Activated CD4-positive, alpha-beta memory T cell treated with anti-CD3 and anti-CD28 coated beads, Interleukin-2, amount 10 ng/mL, durations not matched to agents 7 days and 5 days (primary cell): ENCODE measurements around the gene NEB. TPM values are rescaled to one million over a fixed set of nuclear protein-coding genes. Genes with fewer than 3 reads are reported as not detected.

ENCODE experiments used
- CTCF ChIA-PET: fragments of 350-600 bp; sonication (Branson Sonifier 250); formaldehyde crosslinking; loops from one replicate; lab custom pipeline; 2021; ENCODE audit warnings: antibody characterized with exemption, inconsistent platforms; lab: Charles Lee
- POLR2A ChIA-PET: fragments of 350-600 bp; sonication (Branson Sonifier 250); formaldehyde crosslinking; loops from one replicate; lab custom pipeline; 2021; ENCODE audit warnings: antibody characterized with exemption; lab: Charles Lee
- DNase-seq: peaks from one replicate; pipeline ENCODE4 v3.0.0-alpha.2; 2020
- H3K27ac Mint-ChIP-seq: one replicate; pipeline ENCODE4 v1.8.0; 2021; ENCODE audit warnings: mild to moderate bottlenecking, mixed read lengths
- H3K27me3 Mint-ChIP-seq: one replicate; pipeline ENCODE4 v1.8.0; 2021; ENCODE audit warnings: mixed read lengths
- H3K36me3 Mint-ChIP-seq: one replicate; pipeline ENCODE4 v1.8.0; 2021; ENCODE audit warnings: low read depth, mixed read lengths
- H3K4me1 Mint-ChIP-seq: one replicate; pipeline ENCODE4 v1.8.0; 2021; ENCODE audit warnings: mixed read lengths
- H3K4me3 Mint-ChIP-seq: one replicate; pipeline ENCODE4 v1.8.0; 2021; ENCODE audit warnings: mild to moderate bottlenecking, mixed read lengths
- H3K9me3 Mint-ChIP-seq: one replicate; pipeline ENCODE4 v1.8.0; 2021; ENCODE audit warnings: mixed read lengths
- total RNA-seq, 2 experiments: library from RNA; stranded (reverse); gene quantifications; one replicate each; pipeline ENCODE4 v1.2.3, GENCODE V29; 2021

The NEB gene
- under 1 TPM; 0.38 to 0.45 TPM for total RNA-seq

DNA sequence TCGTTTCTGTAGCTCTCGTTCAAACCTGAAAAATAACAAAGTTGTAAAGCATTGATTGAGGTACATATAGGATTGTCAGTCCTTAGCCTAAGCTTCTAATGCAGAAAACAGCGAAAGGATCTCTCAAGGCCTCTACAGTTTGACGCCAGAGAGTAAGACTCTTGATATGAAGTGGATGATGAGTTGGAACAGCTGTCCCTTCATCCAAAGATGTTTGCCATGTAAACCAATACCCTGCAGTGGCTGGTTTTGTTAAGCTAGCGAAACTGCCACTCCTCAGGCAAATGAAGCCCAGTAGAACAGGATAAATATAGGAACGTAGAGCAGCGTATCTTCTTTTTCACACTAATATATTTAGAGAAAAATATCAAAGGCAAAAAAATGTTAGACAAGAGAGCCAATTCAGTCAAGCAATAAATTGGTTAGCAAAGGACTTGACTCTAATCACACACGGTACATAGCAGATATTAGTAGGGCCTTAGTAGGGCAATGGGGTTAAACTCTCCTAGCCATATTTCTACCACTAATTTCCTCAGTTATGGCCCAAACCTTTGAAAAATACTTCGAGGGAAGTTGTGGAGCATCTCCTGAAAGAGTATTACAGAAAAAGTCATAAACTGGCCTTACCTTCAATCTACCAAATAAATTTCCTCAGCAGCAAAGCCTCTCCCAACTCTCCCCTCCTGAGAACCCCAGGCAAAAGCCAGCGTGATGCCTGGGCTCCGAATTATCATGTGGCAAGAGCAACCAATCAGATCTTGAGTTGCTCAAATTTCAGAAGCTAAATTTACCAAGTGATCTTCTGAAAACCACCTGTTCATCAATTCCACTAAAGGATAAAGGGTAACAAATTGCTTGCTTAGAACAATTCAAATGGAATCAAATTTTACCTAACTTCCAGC, at the start of gene NEB:
Gene NEB, minus strand, starts transcription at position 706 of the 902 bp plus-strand sequence. CDS start 1,320 bp downstream, outside the sequence.
- H3K36me3 Mint-ChIP-seq = no peaks in the 10 kb centered on the region
- no peak for DNase-seq
- CTCF ChIA-PET = no interaction called here
- no peaks in the 10 kb centered on the region for H3K9me3 Mint-ChIP-seq
- no peaks in the 10 kb centered on the region for H3K4me1 Mint-ChIP-seq
- POLR2A ChIA-PET = no interaction called here
- H3K4me3 Mint-ChIP-seq = no peak within 1 kb of the TSS
- no peak within 1 kb of the TSS for H3K27ac Mint-ChIP-seq
- H3K27me3 Mint-ChIP-seq = peaks cover 4% of the 10 kb centered on the region

DNA sequence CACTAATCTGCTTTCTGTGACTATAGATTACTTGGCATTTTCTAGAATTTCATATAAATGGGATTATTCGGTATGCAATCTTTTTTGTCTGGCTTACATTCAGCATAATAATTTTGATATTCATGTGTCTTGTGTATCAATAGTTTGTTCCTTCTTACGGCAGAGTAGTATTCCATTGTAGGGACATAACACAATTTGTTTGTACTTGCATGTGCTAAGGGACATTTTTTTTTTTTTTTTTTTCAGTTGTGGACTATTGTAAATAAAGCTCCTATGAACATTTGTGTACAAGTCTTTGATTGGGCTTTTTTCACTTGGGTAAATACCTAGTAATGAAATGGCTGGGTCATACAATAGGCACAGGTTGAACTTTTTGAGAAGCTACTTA, 48.9 kb upstream of the NEB start:
- POLR2A ChIA-PET = no interaction called here
- peaks cover 43% of the 10 kb centered on the region for H3K36me3 Mint-ChIP-seq

GRCh38 chr2:151782378-151783132, 48.3 kb upstream of the NEB start:
- CTCF ChIA-PET = no interaction called here
- peaks cover 5% of the 10 kb centered on the region for H3K9me3 Mint-ChIP-seq

More for the DNA sequence above, 48.9 kb upstream of the NEB start:
- no peaks in the 10 kb centered on the region for H3K27me3 Mint-ChIP-seq
- H3K4me3 Mint-ChIP-seq = no peak overlapping the region
- H3K4me1 Mint-ChIP-seq = no peaks in the 10 kb centered on the region
- no peak overlapping the region for H3K27ac Mint-ChIP-seq
- CTCF ChIA-PET = no interaction called here
- no peak for DNase-seq
- H3K9me3 Mint-ChIP-seq = peaks cover 5% of the 10 kb centered on the region

GRCh38 chr2:151781642-151782041, 47.4 kb upstream of the NEB start:
- no peaks in the 10 kb centered on the region for H3K27me3 Mint-ChIP-seq
- peaks cover 5% of the 10 kb centered on the region for H3K9me3 Mint-ChIP-seq
- POLR2A ChIA-PET = no interaction called here
- peaks cover 51% of the 10 kb centered on the region for H3K36me3 Mint-ChIP-seq
- no peaks in the 10 kb centered on the region for H3K4me1 Mint-ChIP-seq
- CTCF ChIA-PET = no interaction called here
- DNase-seq = no peak
- no peak overlapping the region for H3K27ac Mint-ChIP-seq
- no peak overlapping the region for H3K4me3 Mint-ChIP-seq

More at GRCh38 chr2:151782378-151783132, 48.3 kb upstream of the NEB start:
- Mint-ChIP-seq H3K4me1 (no peaks in the 10 kb centered on the region), H3K36me3 (peaks cover 43% of the 10 kb centered on the region), H3K27ac (no peak overlapping the region), H3K27me3 (no peaks in the 10 kb centered on the region), H3K4me3 (no peak overlapping the region)
- POLR2A ChIA-PET = no interaction called here
- DNase-seq = no peak

GRCh38 chr2:151780938-151781337, 46.7 kb upstream of the NEB start:
- peaks cover 57% of the 10 kb centered on the region for H3K36me3 Mint-ChIP-seq

DNA sequence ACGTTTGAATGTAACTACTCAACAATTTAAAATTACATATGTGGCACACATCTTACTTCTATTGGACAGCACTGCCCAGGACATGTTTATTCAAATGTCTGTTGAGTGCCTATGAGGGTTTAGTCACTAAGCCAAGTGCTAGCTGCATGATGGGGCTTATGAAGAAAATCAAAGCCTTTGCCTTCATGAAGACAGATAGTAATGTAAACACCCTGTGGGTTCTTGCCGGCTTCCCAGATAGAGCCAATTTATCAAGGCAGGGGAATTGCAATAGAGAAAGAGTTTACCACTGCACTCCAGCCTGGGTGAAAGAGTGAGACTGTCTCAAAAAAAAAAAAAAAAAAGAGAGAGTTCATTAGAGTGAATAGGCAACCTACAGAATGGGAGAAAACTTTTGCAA, 43.7 kb upstream of the NEB start:
- CTCF ChIA-PET = no interaction called here
- no peak for DNase-seq
- Mint-ChIP-seq H3K36me3 (peaks cover 43% of the 10 kb centered on the region), H3K9me3 (peaks cover 5% of the 10 kb centered on the region), H3K4me1 (no peaks in the 10 kb centered on the region), H3K27me3 (no peaks in the 10 kb centered on the region), H3K27ac (no peak overlapping the region), H3K4me3 (no peak overlapping the region)
- POLR2A ChIA-PET = no interaction called here

More at GRCh38 chr2:151780938-151781337, 46.7 kb upstream of the NEB start:
- H3K4me3 Mint-ChIP-seq = no peak overlapping the region
- DNase-seq = no peak
- H3K9me3 Mint-ChIP-seq = peaks cover 5% of the 10 kb centered on the region
- ChIA-PET POLR2A (no interaction called here), CTCF (no interaction called here)
- H3K4me1 Mint-ChIP-seq = no peaks in the 10 kb centered on the region
- no peak overlapping the region for H3K27ac Mint-ChIP-seq
- no peaks in the 10 kb centered on the region for H3K27me3 Mint-ChIP-seq

DNA sequence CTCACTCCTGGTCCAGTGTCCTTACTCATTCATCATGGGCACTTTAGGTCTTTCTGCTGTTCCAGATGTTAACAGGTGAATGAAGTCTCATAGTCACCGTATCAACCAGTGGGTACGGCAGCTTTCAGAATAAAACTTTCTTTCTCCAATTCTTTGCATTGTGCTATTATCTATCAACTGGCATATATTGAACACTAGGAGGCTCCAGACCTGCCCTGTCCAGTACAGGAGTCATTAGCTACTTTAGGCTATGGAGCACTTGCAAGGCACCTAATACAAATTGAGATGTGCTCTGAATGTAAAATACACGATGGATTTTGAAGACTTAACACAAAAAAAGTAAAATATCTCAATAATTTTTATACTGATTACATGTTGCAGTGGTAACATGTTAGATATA, 43.2 kb upstream of the NEB start:
- no peaks in the 10 kb centered on the region for H3K27me3 Mint-ChIP-seq
- H3K27ac Mint-ChIP-seq = no peak overlapping the region
- DNase-seq = no peak
- CTCF ChIA-PET = no interaction called here
- H3K9me3 Mint-ChIP-seq = peaks cover 5% of the 10 kb centered on the region
- no peaks in the 10 kb centered on the region for H3K4me1 Mint-ChIP-seq
- POLR2A ChIA-PET = no interaction called here
- H3K4me3 Mint-ChIP-seq = no peak overlapping the region
- peaks cover 39% of the 10 kb centered on the region for H3K36me3 Mint-ChIP-seq

- Mint-ChIP-seq H3K9me3 (peaks cover 5% of the 10 kb centered on the region), H3K36me3 (peaks cover 34% of the 10 kb centered on the region), H3K27me3 (no peaks in the 10 kb centered on the region), H3K4me3 (no peak overlapping the region), H3K4me1 (no peaks in the 10 kb centered on the region), H3K27ac (no peak overlapping the region)
- CTCF ChIA-PET = no interaction called here
- POLR2A ChIA-PET = no interaction called here
- DNase-seq = no peak
Observed at GRCh38 chr2:151776367-151776766, 42.1 kb upstream of the NEB start.

- Mint-ChIP-seq H3K27ac (no peak overlapping the region), H3K36me3 (peaks cover 34% of the 10 kb centered on the region), H3K4me3 (no peak overlapping the region), H3K27me3 (no peaks in the 10 kb centered on the region), H3K9me3 (peaks cover 5% of the 10 kb centered on the region), H3K4me1 (no peaks in the 10 kb centered on the region)
- POLR2A ChIA-PET = interaction anchor here (1.1 kb wide), 1 partner anchor 13 kb away, joined by 3 read pairs; no protein-coding TSS in a partner anchor
- DNase-seq = no peak
- CTCF ChIA-PET = no interaction called here
Observed at GRCh38 chr2:151775057-151775740, 40.9 kb upstream of the NEB start.

- Mint-ChIP-seq H3K27ac (no peak overlapping the region), H3K4me1 (no peaks in the 10 kb centered on the region), H3K36me3 (peaks cover 27% of the 10 kb centered on the region), H3K9me3 (peaks cover 2% of the 10 kb centered on the region), H3K27me3 (no peaks in the 10 kb centered on the region), H3K4me3 (no peak overlapping the region)
- CTCF ChIA-PET = no interaction called here
- DNase-seq = no peak
- POLR2A ChIA-PET = interaction anchor here (1.1 kb wide), 1 partner anchor 13 kb away, joined by 3 read pairs; no protein-coding TSS in a partner anchor
Observed at GRCh38 chr2:151774506-151774905, 40.2 kb upstream of the NEB start.

DNA sequence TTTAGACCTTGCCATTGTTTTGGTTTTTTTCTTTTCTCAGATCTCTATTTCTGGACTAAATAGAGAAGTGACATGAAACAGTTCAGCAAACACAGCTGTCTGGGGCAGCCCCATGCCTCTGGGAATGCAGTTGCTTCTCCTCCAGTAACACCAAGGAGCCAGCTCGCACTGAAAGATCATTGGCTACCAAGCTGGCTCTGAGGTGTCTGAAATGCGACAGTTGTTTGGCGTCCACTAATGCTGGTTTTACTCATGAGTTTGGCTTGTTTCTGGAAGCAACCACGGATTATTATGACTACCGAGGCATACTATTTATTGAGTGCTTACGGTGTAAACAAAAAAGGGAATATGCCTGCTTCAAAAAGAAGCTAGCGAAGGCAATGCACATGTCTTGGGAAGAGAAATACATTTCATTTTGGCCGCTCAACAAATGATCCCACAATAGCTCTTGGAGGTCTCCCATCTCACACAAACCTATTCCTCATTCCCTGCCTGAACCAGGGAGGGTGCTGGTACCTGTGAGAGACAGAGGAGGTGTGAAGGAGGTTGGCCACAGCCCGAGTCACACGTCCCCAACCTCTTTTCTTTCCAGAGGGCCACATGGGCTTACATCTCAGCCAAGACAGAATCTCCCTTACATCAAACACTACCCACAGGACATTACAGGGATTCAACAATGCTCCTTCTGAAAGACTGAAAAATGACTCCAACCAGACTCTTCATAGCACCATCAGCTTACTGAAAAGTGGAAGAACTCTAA, 37.5 kb upstream of the NEB start:
- Mint-ChIP-seq H3K27ac (no peak overlapping the region), H3K36me3 (peaks cover 8% of the 10 kb centered on the region)

GRCh38 chr2:151770995-151771394, 36.7 kb upstream of the NEB start:
- ChIA-PET POLR2A (no interaction called here), CTCF (no interaction called here)
- no peaks in the 10 kb centered on the region for H3K36me3 Mint-ChIP-seq
- DNase-seq = no peak
- no peak overlapping the region for H3K27ac Mint-ChIP-seq
- H3K27me3 Mint-ChIP-seq = no peaks in the 10 kb centered on the region
- H3K4me3 Mint-ChIP-seq = no peak overlapping the region
- H3K9me3 Mint-ChIP-seq = no peaks in the 10 kb centered on the region
- peaks cover 12% of the 10 kb centered on the region for H3K4me1 Mint-ChIP-seq

More for the DNA sequence above, 37.5 kb upstream of the NEB start:
- H3K4me3 Mint-ChIP-seq = no peak overlapping the region
- ChIA-PET CTCF (no interaction called here), POLR2A (no interaction called here)
- DNase-seq = no peak
- peaks cover 5% of the 10 kb centered on the region for H3K4me1 Mint-ChIP-seq
- H3K27me3 Mint-ChIP-seq = no peaks in the 10 kb centered on the region
- H3K9me3 Mint-ChIP-seq = no peaks in the 10 kb centered on the region
